K562 (cell line): Measurements from ENCODE around the gene WDR90.

Source experiments
- FOS ChIP-seq: IDR thresholded peaks from 3 replicates; pipeline ENCODE4 v1.6.1; 2011; ENCODE audit not compliant: insufficient read length; ENCODE audit errors: extremely low read depth
- NR2C2 ChIP-seq, 2 experiments: fragments of 200-800 bp in 1 of 2; sonication (Bioruptor generic) in 1 of 2; sonication (generic) in 1 of 2; formaldehyde crosslinking in 1 of 2; IDR thresholded peaks; 2 replicates each; pipeline versions ENCODE4 v1.6.1 to v1.8.0; 2016 to 2022; ENCODE audit warnings: mild to moderate bottlenecking in 1 of 2, missing compliant biosample characterization in 1 of 2, missing genetic modification characterization in 1 of 2, missing genetic modification reagents in 1 of 2
- POLR2A ChIP-seq: fragments of 450-650 bp; conservative IDR thresholded peaks from 2 replicates; pipeline ENCODE4 v1.6.1; 2016
- SMAD1 ChIP-seq: fragments of 150-350 bp; IDR thresholded peaks from 2 replicates; pipeline ENCODE4 v1.6.1; 2014; ENCODE audit warnings: low read length, low read depth; ENCODE audit not compliant: partially characterized antibody
- TAF1 ChIP-seq: IDR thresholded peaks from 2 replicates; pipeline ENCODE4 v1.6.1; 2011; ENCODE audit warnings: mild to moderate bottlenecking, low read length, moderate library complexity; ENCODE audit not compliant: insufficient read depth, control insufficient read depth, severe bottlenecking; ENCODE audit errors: extremely low read depth
- TEAD4 ChIP-seq, 2 experiments: sonication (generic) in 1 of 2; formaldehyde crosslinking in 1 of 2; IDR thresholded peaks; 2 replicates each; pipeline versions ENCODE4 v1.6.1 to v1.8.0; 2012 to 2022; ENCODE audit warnings: borderline replicate concordance in 1 of 2, inconsistent platforms in 1 of 2, low read length in 1 of 2, mild to moderate bottlenecking in 1 of 2, missing genetic modification reagents in 1 of 2
- ZFP36 ChIP-seq: fragments of 150-350 bp; IDR thresholded peaks from 2 replicates; pipeline ENCODE4 v1.6.1; 2018; ENCODE audit warnings: low read length, low read depth; ENCODE audit not compliant: partially characterized antibody
- ZNF263 ChIP-seq: sonication (generic); formaldehyde crosslinking; IDR thresholded peaks from 2 replicates; pipeline ENCODE4 v1.8.0; 2022; ENCODE audit warnings: mild to moderate bottlenecking, missing genetic modification reagents, borderline replicate concordance
- ZNF77 ChIP-seq: fragments of 250-450 bp; sonication (Bioruptor Pico); IDR thresholded peaks from 2 replicates; pipeline ENCODE4 v1.5.0; 2020
- TF ChIP-seq, protein P1 (sequence below): fragments of 450-650 bp; IDR thresholded peaks from 2 replicates; pipeline ENCODE4 v1.6.1; 2016; ENCODE audit warnings: missing biosample characterization, missing genetic modification characterization
- TF ChIP-seq, protein P2 (sequence below), 3 experiments: IDR thresholded peaks in 2 of 3; conservative IDR thresholded peaks in 1 of 3; 2 replicates each; pipeline ENCODE4 v1.5.1; 2011 to 2012; ENCODE audit warnings: low read length in 3 of 3, mild to moderate bottlenecking in 3 of 3, control low read depth in 2 of 3, improper control_type of control experiment in 1 of 3, inconsistent platforms in 1 of 3, low read depth in 1 of 3, mixed read lengths in 1 of 3, moderate library complexity in 1 of 3; ENCODE audit not compliant: insufficient read depth in 2 of 3

DNA sequence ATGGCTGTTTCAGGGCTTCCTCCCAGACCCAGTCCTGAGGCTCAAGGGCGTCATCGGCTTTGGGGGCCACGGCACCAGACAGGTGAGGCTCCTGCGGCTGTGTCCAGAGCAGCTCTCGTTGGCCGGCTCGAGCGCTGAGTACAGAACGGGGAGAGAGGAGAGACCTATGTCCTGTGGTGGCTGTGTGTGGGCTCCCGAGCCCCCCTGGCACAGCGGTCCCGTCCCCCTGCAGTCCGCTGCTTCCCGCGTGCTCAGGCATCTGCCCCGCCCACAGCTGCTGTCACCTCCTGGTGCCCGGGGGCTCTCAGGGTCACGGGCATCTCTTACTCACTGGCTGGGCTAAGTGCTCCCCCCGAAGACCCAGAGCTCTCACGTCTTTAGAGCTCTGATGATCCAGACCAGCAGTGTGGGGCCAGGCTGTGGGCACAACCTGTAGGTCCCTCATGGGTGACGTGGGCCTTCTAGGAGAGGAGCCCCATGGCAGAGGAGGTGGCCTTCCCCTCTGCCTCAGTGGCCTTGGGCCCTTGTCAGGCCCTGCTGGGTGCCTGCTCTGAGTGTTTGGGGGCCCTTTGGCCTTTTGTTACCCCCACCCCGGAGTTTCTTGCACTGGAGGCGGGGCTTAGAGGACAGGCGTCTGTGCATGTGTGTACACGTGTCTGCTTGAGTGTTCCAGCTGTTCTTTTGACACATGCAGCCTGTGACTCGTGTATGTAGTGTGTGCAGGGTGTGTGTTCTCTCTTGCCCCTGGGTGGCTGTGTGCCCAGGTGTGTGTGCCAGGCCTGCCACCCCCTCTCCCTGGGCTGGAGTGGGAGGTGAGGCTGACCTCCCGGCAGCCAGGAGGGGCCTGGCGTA lies 3.5 kb downstream of the WDR90 start:
- TF ChIP-seq POLR2A: no peak
- TF ChIP-seq ZNF77: no peak
- TF ChIP-seq, protein P1, sequence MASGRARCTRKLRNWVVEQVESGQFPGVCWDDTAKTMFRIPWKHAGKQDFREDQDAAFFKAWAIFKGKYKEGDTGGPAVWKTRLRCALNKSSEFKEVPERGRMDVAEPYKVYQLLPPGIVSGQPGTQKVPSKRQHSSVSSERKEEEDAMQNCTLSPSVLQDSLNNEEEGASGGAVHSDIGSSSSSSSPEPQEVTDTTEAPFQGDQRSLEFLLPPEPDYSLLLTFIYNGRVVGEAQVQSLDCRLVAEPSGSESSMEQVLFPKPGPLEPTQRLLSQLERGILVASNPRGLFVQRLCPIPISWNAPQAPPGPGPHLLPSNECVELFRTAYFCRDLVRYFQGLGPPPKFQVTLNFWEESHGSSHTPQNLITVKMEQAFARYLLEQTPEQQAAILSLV (tag): no peak
- TF ChIP-seq, protein P2, sequence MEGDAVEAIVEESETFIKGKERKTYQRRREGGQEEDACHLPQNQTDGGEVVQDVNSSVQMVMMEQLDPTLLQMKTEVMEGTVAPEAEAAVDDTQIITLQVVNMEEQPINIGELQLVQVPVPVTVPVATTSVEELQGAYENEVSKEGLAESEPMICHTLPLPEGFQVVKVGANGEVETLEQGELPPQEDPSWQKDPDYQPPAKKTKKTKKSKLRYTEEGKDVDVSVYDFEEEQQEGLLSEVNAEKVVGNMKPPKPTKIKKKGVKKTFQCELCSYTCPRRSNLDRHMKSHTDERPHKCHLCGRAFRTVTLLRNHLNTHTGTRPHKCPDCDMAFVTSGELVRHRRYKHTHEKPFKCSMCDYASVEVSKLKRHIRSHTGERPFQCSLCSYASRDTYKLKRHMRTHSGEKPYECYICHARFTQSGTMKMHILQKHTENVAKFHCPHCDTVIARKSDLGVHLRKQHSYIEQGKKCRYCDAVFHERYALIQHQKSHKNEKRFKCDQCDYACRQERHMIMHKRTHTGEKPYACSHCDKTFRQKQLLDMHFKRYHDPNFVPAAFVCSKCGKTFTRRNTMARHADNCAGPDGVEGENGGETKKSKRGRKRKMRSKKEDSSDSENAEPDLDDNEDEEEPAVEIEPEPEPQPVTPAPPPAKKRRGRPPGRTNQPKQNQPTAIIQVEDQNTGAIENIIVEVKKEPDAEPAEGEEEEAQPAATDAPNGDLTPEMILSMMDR (IDR thresholded peaks at IDR 0.05 in 2 of 3, conservative IDR thresholded peaks at IDR 0.05 in 1 of 3; ENCODE audit: insufficient read depth in 2 of 3, low read depth in 1 of 3, low read length in 3 of 3): no peak
- no peak for TF ChIP-seq TEAD4 (IDR thresholded peaks at IDR 0.05; ENCODE audit: low read length)
- no peak for TF ChIP-seq TEAD4 (CRISPR knock-in tag; IDR thresholded peaks at IDR 0.05; ENCODE audit: borderline replicate concordance)
- TF ChIP-seq ZFP36: no peak
- no peak for TF ChIP-seq TAF1
- TF ChIP-seq NR2C2 (CRISPR knock-in tag; IDR thresholded peaks at IDR 0.05): no peak
- no peak for TF ChIP-seq NR2C2 (tag; IDR thresholded peaks at IDR 0.05)
- no peak for TF ChIP-seq ZNF263 (CRISPR knock-in tag)
- TF ChIP-seq FOS: no peak
- no peak for TF ChIP-seq SMAD1
